ENCODE data around the gene ARMCX1.
"Not testable (repeated sequence)": the region's sequence is repeated elsewhere in the genome, so short reads cannot be mapped to it uniquely, and the experiment has no call there.

Gene ARMCX1

DNA sequence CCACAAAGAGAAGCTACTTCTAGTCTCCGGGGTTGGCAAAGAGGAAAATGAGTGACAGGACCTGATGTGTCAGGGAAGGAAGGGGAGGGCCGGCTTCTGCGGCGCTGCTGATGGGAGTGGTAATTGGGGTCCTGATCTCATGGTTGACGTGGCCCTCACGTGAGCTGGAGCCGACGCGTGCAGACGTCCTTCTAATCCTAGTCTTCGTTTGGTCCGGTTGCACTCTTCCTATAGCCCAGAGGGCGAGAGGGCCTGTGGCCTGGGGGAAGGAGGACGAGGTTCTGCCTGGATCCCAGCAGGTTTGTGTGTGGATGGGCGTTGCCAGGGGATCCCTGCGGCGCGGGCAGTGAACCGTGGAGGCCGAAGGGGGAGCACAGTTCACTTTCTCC is at the start of gene ARMCX1:
TSS of gene ARMCX1 (plus strand) at position 186 of the 389 bp plus-strand sequence. CDS start 2,384 bp downstream, outside the sequence.
- Histone ChIP-seq H3K4me3 (ENCODE audit: low read length) (peak within 1 kb of the TSS; percentile 86), H3K4me1 (ENCODE audit: control insufficient read depth, insufficient read depth, low read length) (no peaks in the 10 kb centered on the region), H3K27me3 (replicated peaks; ENCODE audit: control insufficient read depth, insufficient read depth, low read length) (no peaks in the 10 kb centered on the region), H3K9ac (ENCODE audit: low read length) (peak within 1 kb of the TSS; percentile 91), H3K36me3 (ENCODE audit: control insufficient read depth, insufficient read depth, low read length, severe bottlenecking) (peaks cover 12% of the 10 kb centered on the region), H3K9me3 (ENCODE audit: control insufficient read depth, low read length) (no peaks in the 10 kb centered on the region)
- peak; percentile 68 for DNase-seq (ENCODE audit: low read depth)

DNA sequence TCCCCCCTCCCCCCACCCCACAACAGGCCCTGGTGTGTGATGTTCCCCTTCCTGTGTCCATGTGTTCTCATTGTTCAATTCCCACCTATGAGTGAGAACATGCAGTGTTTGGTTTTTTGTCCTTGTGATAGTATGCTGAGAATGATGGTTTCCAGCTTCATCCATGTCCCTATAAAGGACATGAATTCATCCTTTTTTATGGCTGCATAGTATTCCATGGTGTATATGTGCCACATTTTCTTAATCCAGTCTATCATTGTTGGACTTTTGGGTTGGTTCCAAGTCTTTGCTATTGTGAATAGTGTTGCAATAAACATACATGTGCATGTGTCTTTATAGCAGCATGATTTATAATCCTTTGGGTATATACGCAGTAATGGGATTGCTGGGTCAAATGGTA is 47.4 kb upstream of the ARMCX1 start:
- DNase-seq (ENCODE audit: low read depth); H3K4me1 ChIP-seq (ENCODE audit: control insufficient read depth, insufficient read depth, low read length); H3K4me3 ChIP-seq (ENCODE audit: low read length); H3K36me3 ChIP-seq (ENCODE audit: control insufficient read depth, insufficient read depth, low read length, severe bottlenecking); H3K9ac ChIP-seq (ENCODE audit: low read length); H3K27me3 ChIP-seq (replicated peaks; ENCODE audit: control insufficient read depth, insufficient read depth, low read length); H3K9me3 ChIP-seq (ENCODE audit: control insufficient read depth, low read length): not testable (repeated sequence)

DNA sequence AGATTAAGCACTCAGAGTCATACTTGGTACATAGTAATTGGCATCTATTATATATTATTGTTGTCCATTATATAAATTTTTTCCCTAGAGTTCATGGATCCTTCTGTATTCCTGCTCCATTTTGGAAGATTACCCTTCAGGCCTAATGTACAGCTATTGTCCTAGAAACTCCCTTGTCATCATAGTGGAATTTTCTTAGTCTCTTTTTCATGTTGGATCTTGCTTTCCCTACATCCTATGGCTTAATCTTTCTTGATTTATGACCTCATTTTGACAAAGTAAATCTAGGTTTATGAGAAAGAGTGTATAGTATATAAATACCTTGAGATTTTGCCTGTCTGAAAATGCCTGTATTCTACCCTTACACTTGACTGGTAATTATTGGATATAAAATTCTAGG is 43.0 kb upstream of the ARMCX1 start:
- Histone ChIP-seq H3K27me3 (replicated peaks; ENCODE audit: control insufficient read depth, insufficient read depth, low read length) (no peaks in the 10 kb centered on the region), H3K9me3 (ENCODE audit: control insufficient read depth, low read length) (no peaks in the 10 kb centered on the region), H3K4me3 (ENCODE audit: low read length) (no peak overlapping the region), H3K4me1 (ENCODE audit: control insufficient read depth, insufficient read depth, low read length) (no peaks in the 10 kb centered on the region), H3K36me3 (ENCODE audit: control insufficient read depth, insufficient read depth, low read length, severe bottlenecking) (no peaks in the 10 kb centered on the region), H3K9ac (ENCODE audit: low read length) (no peak overlapping the region)
- DNase-seq (ENCODE audit: low read depth): no peak

DNA sequence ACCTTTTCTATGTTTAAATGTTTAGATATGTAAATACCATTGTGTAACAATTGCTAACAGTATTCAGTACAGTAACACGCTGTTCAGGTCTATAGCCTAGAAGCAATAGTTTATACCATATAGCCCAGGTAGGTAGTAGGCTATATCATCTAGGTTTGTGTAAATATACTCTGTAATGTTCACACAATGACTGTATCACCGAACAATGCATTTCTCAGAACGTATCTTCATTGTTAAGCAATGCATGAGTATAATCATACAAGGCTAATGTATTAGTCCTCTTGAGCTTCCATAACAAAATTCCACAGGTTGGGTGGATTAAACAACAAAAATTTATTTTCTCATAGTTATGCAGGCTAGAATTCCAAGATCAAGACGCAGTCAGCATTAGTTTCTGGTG is 42.4 kb upstream of the ARMCX1 start:
- Histone ChIP-seq H3K27me3 (replicated peaks; ENCODE audit: control insufficient read depth, insufficient read depth, low read length) (no peaks in the 10 kb centered on the region), H3K4me1 (ENCODE audit: control insufficient read depth, insufficient read depth, low read length) (no peaks in the 10 kb centered on the region), H3K36me3 (ENCODE audit: control insufficient read depth, insufficient read depth, low read length, severe bottlenecking) (no peaks in the 10 kb centered on the region), H3K9me3 (ENCODE audit: control insufficient read depth, low read length) (no peaks in the 10 kb centered on the region), H3K4me3 (ENCODE audit: low read length) (no peak overlapping the region), H3K9ac (ENCODE audit: low read length) (no peak overlapping the region)
- DNase-seq (ENCODE audit: low read depth): no peak

DNA sequence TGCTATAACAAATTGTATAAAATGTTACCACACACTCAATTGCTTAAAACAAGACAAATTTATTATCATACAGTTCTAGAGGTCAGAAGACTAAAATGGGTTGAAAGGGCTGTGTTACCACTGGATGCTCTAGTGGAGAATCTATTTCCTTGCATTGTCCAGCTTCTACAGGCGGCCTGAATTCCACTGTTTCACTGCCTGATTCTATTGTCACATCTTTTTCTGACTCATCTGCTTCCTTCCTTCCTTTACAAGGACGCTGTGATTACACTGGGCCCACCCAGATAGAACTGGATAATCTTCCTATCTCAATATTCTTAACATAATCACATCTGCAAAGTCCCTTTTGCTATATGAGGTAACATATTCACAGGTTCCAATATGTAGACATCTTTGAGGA is 19.4 kb upstream of the ARMCX1 start:
- DNase-seq (ENCODE audit: low read depth): no peak
- Histone ChIP-seq H3K9ac (ENCODE audit: low read length) (no peak overlapping the region), H3K27me3 (replicated peaks; ENCODE audit: control insufficient read depth, insufficient read depth, low read length) (peaks cover 8% of the 10 kb centered on the region), H3K9me3 (ENCODE audit: control insufficient read depth, low read length) (peaks cover 11% of the 10 kb centered on the region), H3K4me3 (ENCODE audit: low read length) (no peak overlapping the region), H3K4me1 (ENCODE audit: control insufficient read depth, insufficient read depth, low read length) (no peaks in the 10 kb centered on the region), H3K36me3 (ENCODE audit: control insufficient read depth, insufficient read depth, low read length, severe bottlenecking) (no peaks in the 10 kb centered on the region)

DNA sequence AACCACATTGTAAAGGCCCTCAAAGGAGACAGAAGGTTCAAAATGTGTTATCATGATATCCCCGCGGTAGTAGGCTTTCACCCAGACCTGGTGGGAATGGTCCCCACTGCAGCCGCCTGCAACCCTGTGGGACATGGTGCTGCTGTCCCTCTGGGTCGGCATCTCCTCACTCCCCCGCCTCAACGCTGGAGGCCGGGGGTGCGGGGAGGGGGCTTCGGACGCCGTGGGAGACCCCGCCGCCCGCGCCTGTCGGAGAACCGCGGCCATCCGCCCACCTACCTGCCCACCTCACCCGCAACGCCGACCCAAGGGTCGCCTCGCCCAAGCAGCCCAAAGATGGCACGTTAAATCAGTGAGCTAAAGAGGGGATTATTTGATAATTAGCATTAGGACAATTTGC is 11.2 kb upstream of the ARMCX1 start:
- Histone ChIP-seq H3K4me1 (ENCODE audit: control insufficient read depth, insufficient read depth, low read length) (no peaks in the 10 kb centered on the region), H3K27me3 (replicated peaks; ENCODE audit: control insufficient read depth, insufficient read depth, low read length) (peaks cover 2% of the 10 kb centered on the region), H3K36me3 (ENCODE audit: control insufficient read depth, insufficient read depth, low read length, severe bottlenecking) (no peaks in the 10 kb centered on the region), H3K4me3 (ENCODE audit: low read length) (no peak overlapping the region), H3K9me3 (ENCODE audit: control insufficient read depth, low read length) (no peaks in the 10 kb centered on the region), H3K9ac (ENCODE audit: low read length) (no peak overlapping the region)
- no peak for DNase-seq (ENCODE audit: low read depth)

DNA sequence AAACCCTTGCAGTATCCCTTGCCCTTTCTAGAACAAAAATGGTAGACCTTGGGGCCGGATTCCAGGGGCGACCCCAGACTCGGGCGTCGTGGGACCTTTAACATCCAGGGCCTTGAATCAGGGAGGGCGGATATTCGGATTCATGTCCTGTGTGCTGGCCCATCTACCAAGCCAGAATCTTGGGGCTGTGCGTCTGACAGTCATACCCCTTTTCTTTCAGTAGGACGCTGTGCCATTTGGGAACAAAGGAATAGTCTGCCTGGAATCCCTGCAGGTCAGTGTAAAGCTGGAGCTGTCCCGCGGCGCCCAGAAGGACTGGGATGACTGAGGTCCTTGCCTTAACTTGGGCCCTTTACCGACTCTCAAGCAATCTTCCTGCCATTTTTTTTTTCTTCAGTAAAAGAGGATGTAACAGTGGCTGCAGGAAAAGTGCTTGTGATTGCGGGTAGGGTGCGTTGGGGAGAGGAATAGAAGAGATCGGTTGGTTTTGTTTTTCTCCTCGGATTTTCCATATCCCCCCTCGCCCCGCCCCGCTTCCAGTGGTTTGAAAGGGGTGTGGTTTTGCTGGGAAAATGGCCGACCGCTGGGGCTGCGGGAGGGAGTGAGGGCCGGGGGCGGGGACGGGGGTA is 518 bp downstream of the ARMCX1 start:
- H3K4me1 ChIP-seq (ENCODE audit: control insufficient read depth, insufficient read depth, low read length): no peaks in the 10 kb centered on the region
- no peaks in the 10 kb centered on the region for H3K27me3 ChIP-seq (replicated peaks; ENCODE audit: control insufficient read depth, insufficient read depth, low read length)
- peak overlapping the region; percentile 91 for H3K9ac ChIP-seq (ENCODE audit: low read length)
- H3K9me3 ChIP-seq (ENCODE audit: control insufficient read depth, low read length): no peaks in the 10 kb centered on the region
- DNase-seq (ENCODE audit: low read depth): peak; percentile 61
- peak overlapping the region; percentile 86 for H3K4me3 ChIP-seq (ENCODE audit: low read length)
- peaks cover 12% of the 10 kb centered on the region for H3K36me3 ChIP-seq (ENCODE audit: control insufficient read depth, insufficient read depth, low read length, severe bottlenecking)

DNA sequence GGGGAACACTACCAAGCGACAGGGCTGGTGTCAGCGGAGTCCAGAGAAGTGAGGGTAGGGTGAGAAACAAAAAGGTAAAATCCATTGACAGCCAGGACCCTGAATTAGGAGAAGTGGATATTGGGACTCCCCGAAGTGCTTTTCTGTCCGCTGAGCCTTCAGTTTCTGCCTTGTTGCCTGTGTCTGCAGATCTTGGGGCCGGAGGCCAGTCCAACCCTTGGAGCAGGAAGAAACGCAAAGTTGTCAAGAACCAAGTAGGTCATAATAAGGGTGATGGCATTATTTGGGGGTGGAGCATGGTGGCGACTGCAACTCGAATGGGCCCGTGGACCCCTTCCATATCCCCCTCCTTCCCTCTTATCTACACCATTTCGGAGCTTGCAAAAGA is 1.0 kb downstream of the ARMCX1 start:
- Histone ChIP-seq H3K9me3 (ENCODE audit: control insufficient read depth, low read length) (no peaks in the 10 kb centered on the region), H3K36me3 (ENCODE audit: control insufficient read depth, insufficient read depth, low read length, severe bottlenecking) (peaks cover 12% of the 10 kb centered on the region), H3K9ac (ENCODE audit: low read length) (peak overlapping the region; percentile 80), H3K4me1 (ENCODE audit: control insufficient read depth, insufficient read depth, low read length) (no peaks in the 10 kb centered on the region), H3K27me3 (replicated peaks; ENCODE audit: control insufficient read depth, insufficient read depth, low read length) (no peaks in the 10 kb centered on the region), H3K4me3 (ENCODE audit: low read length) (peak overlapping the region; percentile 86)
- DNase-seq (ENCODE audit: low read depth): no peak

DNA sequence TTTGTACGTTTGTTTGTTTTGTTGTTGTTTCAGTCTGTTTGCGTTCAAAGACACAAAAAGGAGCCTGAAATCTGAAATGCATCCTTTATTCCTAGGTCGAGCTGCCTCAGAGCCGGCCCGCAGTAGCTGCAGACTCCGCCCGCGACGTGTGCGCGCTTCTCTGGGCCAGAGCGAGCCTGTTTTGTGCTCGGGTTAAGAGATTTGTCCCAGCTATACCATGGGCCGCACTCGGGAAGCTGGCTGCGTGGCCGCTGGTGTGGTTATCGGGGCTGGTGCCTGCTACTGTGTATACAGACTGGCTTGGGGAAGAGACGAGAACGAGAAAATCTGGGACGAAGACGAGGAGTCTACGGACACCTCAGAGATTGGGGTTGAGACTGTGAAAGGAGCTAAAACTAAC is 2.4 kb downstream of the ARMCX1 start:
- DNase-seq (ENCODE audit: low read depth): no peak
- no peak overlapping the region for H3K9ac ChIP-seq (ENCODE audit: low read length)
- no peaks in the 10 kb centered on the region for H3K4me1 ChIP-seq (ENCODE audit: control insufficient read depth, insufficient read depth, low read length)
- peak overlapping the region; percentile 86 for H3K4me3 ChIP-seq (ENCODE audit: low read length)
- no peaks in the 10 kb centered on the region for H3K9me3 ChIP-seq (ENCODE audit: control insufficient read depth, low read length)
- no peaks in the 10 kb centered on the region for H3K27me3 ChIP-seq (replicated peaks; ENCODE audit: control insufficient read depth, insufficient read depth, low read length)
- peaks cover 12% of the 10 kb centered on the region for H3K36me3 ChIP-seq (ENCODE audit: control insufficient read depth, insufficient read depth, low read length, severe bottlenecking)

DNA sequence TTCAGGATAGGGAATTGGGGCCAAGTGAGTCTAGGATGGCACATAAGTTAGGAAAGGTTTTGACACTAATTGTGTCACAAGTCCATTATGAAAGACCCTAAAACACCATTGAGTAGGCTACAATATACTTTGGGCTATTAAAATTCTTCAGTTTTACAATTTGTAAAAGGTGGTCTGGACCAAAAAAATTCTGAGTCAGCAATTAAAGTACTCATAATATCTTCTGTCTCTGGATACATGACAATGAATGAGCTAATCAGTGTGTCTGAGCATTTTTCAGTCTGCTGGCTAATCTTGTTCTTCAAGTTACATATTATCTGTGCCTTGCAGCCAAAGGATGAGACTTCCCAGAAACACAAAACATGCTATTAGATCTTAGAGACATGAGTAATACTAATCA is 14.3 kb downstream of the ARMCX1 start:
- no peaks in the 10 kb centered on the region for H3K4me1 ChIP-seq (ENCODE audit: control insufficient read depth, insufficient read depth, low read length)
- H3K9ac ChIP-seq (ENCODE audit: low read length): no peak overlapping the region
- H3K36me3 ChIP-seq (ENCODE audit: control insufficient read depth, insufficient read depth, low read length, severe bottlenecking): no peaks in the 10 kb centered on the region
- peaks cover 10% of the 10 kb centered on the region for H3K27me3 ChIP-seq (replicated peaks; ENCODE audit: control insufficient read depth, insufficient read depth, low read length)
- H3K4me3 ChIP-seq (ENCODE audit: low read length): no peak overlapping the region
- H3K9me3 ChIP-seq (ENCODE audit: control insufficient read depth, low read length): no peaks in the 10 kb centered on the region
- no peak for DNase-seq (ENCODE audit: low read depth)

DNA sequence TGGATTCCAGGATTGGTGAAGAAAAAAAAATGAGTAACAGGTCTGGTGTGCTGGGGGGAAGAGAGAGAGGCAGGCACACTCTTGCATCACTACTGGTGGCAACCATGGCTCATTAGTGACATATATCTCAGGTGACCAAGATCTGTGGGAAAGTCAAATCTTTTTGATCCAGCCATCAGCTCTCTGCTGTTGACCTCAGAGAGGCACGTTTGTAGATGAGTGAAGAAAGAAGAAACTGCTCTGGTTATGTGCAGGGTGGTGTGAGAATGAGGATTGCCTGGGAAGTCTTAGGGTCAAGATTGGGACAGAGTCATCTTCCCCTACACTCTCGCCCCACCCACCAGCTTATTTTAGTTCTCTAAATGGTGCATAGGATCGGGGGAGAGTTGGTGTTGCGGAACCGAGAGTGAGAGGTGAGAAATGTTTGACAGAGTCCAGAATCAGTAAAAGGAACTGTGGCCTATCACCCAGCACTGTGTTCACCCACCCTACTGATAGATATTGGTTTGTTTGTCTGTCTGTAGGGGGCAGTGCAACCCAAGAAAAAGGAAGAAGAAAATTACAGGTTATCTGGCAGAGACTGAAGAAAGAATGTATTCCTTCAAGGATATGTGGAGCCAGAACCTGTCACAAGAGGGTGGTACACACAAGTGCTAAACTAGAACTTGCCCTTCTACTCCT is 45.5 kb downstream of the ARMCX1 start:
- Histone ChIP-seq H3K4me3 (ENCODE audit: low read length) (no peak overlapping the region), H3K27me3 (replicated peaks; ENCODE audit: control insufficient read depth, insufficient read depth, low read length) (peaks cover 43% of the 10 kb centered on the region), H3K9me3 (ENCODE audit: control insufficient read depth, low read length) (no peaks in the 10 kb centered on the region), H3K4me1 (ENCODE audit: control insufficient read depth, insufficient read depth, low read length) (no peaks in the 10 kb centered on the region), H3K9ac (ENCODE audit: low read length) (no peak overlapping the region), H3K36me3 (ENCODE audit: control insufficient read depth, insufficient read depth, low read length, severe bottlenecking) (no peaks in the 10 kb centered on the region)
- DNase-seq (ENCODE audit: low read depth): peak; percentile 79

DNA sequence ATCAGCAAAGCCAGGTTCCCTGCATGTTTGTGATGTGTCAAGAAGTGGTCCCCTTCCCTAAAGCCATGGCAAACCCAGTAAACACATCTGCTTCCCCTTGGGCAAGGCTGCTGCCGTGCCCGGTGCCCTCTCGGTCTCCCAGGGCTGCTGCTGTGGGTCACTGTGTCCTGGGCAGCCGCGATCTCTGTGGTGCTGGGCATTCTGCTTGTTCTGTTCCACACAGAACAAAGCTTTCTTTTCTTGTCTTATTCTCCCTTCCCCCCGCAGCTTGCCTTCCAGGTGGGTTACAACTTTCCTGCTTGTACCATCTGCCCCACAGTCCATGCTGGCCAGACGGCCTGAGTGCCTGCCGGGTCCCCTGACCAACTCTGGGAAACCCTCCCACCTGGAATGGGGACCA is 49.2 kb downstream of the ARMCX1 start:
- peaks cover 23% of the 10 kb centered on the region for H3K27me3 ChIP-seq (replicated peaks; ENCODE audit: control insufficient read depth, insufficient read depth, low read length)
- DNase-seq (ENCODE audit: low read depth); H3K36me3 ChIP-seq (ENCODE audit: control insufficient read depth, insufficient read depth, low read length, severe bottlenecking); H3K4me3 ChIP-seq (ENCODE audit: low read length); H3K9me3 ChIP-seq (ENCODE audit: control insufficient read depth, low read length); H3K9ac ChIP-seq (ENCODE audit: low read length); H3K4me1 ChIP-seq (ENCODE audit: control insufficient read depth, insufficient read depth, low read length): not testable (repeated sequence)
